Caki2 (cell line): ENCODE measurements around the gene NRG3. TPM values are rescaled to one million over a fixed set of nuclear protein-coding genes. Genes with fewer than 3 reads are reported as not detected.

Experiments used
- DNase-seq: peaks from one replicate; pipeline ENCODE4 v3.0.0-alpha.2; 2015; ENCODE audit warnings: low read depth
- in situ Hi-C: cut with HindIII; loops from 2 replicates; pipeline ENCODE4 v1.10.0; 2016; ENCODE audit warnings: low sequenced_read_pairs, low pct_unique_long_range_greater_than_20kb, mixed read lengths
- total RNA-seq: library from RNA; depleted of rRNA; stranded (reverse); fragments of >200 nt; shearing (Covaris generic); gene quantifications from 2 replicates; pipeline ENCODE4 v1.2.3, GENCODE V29; 2014; ENCODE audit warnings: low replicate concordance

The NRG3 gene
- total RNA-seq, 1 experiment from 2014 or later = 0.95 TPM

DNA sequence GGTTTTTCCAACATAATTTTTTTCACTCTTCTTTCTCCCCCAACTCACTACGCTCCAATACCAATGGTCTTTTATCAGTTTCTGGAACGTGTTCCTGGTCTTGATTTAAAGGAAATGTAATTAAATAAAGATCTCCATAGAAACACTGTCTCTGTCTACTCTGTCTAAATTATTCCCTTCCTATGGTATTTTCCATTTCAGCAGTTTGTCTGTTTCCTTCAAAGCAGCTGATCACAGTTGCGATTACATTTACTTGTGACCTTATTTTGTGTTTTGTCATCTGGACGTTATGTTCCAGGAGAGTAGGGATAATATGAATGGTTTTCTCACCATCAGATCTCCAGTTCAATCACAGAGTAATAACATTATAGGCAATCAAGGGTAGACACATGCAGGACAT is 359.2 kb downstream of the NRG3 start:
- in situ Hi-C loops = no loop called here
- DNase-seq = no peak

DNA sequence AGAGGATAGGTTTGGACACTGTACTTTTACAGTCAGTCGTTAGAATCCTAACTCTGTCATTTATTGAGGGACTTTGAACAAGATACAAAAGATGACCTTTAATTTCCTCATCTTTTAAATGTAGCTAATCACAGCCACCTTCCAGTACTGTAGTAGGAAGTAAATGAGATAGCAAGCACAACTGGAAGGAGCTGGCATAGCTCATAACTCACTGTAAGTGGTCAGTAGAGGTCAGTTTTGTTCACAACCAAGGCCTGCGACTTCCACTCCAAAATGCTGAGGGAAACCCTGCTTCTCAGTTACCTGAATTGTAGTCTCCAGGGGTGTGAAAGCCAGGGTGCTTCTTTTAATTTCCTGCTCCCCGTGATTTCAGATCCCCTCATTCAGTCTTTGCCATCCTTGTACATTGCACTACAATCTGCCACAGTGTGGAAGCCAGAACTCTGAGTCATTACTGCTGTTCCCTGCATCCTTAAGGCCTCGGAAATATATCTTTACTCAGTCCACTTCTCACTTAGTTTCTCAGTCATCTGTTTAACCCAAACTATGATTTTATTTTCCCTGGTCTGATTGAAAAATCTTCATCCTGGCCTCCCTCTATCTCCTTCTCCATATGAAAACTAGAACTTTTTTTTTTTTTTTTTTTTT is 361.2 kb downstream of the NRG3 start:
- DNase-seq = no peak

DNA sequence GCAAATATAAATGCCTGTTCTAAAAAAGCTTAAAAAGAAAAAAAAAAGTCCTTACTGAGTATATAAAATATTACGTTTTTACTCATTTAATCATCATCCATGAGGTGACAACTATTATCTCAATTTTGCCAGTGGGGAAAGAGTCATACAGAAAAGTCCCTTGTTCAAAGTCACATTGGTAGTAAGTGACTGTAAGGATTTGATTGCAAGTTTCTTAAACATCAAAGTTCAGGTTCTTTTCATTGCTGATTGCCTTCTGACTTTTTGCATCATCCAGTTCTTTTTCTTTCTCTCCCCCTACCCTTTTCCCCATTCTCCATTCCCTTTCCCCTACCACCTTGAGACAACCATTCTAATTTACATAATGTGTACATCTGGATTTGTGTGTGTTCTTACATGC is 363.3 kb downstream of the NRG3 start:
- in situ Hi-C loops = no loop called here
- no peak for DNase-seq

More for the DNA sequence above, 361.2 kb downstream of the NRG3 start:
- in situ Hi-C loops = no loop called here

DNA sequence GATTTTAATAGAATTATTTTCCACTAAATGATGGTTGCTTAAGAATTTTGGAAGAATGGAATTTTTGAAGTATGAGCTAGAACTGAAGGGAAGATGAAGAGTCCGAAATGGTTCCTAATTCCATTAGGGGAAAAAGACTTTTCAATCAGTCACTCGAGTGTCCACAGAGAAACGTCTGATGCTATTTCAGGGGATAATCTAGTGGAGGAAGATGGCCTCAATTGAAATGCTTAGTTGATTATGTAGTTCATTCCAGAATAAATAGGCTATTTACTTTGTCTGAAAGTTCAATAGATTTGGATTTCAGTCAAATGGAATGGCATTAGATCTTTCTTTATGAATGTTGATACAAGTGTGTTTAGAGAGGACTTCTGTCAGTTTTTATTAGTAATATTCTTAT is 365.4 kb downstream of the NRG3 start:
- no peak for DNase-seq
- in situ Hi-C loops = no loop called here

DNA sequence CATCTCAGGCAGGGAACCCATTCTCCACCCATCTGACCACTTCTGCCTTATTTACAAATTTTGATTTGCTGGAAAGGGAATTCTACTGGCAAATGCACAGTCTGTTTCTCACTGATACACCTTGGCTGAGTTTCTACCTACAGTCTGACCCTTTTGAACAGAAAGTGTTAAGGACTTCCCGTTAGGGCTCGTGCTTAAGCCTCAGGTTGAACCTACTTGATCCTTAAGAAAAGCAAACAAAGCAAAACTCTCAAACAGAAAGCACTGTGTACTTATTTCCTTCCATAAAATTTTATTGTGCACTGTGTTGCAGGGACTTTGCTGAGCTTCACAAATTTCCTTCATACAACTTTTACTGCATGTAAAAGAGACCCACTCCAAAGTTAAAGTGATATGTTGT is 367.8 kb downstream of the NRG3 start:
- DNase-seq = no peak

DNA sequence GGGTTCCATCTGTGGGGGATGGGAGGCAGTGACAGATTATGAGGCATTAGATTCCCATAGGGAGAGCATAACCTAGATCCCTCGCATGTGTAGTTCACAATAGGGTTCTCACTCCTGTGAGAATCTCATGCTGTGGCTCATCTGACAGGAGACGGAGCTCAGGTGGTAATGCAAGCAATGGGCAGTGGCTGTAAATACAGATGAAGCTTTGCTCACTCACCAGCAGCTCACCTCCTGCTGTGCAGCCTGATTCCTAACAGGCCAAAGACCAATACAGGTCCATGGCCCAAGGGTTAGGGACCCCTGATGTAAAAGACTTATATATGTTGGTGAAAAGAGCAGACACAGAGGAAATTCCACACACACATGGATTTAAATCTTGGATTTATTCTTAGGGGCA is 370.2 kb downstream of the NRG3 start:
- in situ Hi-C loops = no loop called here
- no peak for DNase-seq

More for the DNA sequence above, 367.8 kb downstream of the NRG3 start:
- in situ Hi-C loops = no loop called here

DNA sequence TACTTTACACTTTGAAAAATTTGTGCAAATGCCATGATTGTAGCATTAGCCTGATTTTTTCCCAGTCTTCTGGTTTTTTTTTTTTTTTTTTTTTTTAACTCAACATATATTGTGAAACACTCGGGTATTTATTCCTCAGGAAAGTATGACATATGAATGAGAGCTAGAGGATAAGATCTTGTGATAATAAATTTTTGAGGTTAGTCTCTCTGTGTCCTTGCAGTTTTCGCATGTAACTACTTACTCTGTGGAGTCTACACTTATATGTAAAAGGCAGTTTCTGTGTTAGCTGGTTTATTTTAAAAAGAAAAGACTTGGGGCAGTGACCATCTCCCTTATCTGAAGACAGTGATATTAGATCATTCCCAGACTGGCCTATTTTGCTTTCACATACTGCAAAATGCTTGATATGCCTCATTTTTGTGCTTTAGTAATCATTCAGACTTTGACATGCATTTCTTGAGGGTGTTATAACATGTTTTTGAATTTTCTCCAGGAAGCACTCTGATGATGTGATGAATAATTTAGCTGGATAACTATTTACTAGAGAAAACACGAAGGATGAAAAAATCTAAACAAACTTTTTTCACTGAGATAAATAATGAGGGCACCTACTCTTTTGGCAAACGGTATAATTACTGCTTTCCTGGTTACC is 371.0 kb downstream of the NRG3 start:
- in situ Hi-C loops = no loop called here
- no peak for DNase-seq

DNA sequence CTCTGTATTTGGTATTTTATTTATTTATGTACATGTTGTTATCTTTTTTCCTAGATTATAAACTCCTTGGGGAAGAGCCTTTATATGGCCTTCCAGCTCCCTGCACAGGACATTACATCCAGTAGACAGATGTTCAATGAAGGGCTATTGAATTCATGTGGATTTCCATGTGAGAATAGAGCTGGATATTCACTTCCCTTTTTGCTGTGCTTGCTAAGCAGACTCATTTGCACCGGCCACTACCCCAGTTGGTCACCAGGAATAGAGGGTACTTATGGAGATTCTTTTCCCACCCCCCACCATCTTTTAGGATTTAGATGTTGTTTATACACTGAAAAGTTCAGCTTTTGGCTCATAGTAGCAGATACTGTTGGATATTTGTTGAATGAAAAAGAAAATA is 374.1 kb downstream of the NRG3 start:
- DNase-seq = no peak
- in situ Hi-C loops = no loop called here

DNA sequence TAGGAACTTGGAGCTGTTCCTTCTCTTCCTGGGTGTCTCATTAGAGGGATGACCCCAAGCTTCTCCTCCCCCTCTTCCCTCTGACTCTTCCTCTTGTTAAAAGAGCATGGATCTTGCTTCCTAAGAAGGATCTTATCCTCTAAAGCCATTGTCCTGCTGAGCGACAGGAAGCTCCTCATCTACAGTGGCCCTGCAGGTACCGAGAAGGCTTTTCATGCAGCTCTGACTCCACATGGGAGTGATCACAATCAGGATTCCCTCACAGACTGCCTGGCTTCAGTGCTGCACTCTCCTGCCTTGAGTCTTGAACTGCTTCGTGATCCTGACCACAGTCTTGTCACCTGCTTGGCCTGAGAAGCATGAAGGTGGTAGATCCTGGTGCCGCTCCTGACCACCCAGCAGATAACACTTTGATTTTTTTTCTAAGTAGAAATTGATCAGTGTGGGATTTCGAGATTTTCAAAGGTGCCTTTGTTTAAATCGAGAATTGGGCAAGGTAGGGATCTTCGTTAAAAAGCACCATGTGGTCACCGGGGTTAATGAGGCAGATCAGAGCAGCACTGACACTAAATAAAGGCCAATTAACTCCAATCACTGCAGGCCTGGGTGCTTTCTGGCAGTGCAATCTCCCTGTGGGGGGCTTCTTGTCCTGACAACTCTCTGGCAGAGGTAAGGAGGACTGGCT is 376.4 kb downstream of the NRG3 start:
- in situ Hi-C loops = no loop called here
- no peak for DNase-seq

DNA sequence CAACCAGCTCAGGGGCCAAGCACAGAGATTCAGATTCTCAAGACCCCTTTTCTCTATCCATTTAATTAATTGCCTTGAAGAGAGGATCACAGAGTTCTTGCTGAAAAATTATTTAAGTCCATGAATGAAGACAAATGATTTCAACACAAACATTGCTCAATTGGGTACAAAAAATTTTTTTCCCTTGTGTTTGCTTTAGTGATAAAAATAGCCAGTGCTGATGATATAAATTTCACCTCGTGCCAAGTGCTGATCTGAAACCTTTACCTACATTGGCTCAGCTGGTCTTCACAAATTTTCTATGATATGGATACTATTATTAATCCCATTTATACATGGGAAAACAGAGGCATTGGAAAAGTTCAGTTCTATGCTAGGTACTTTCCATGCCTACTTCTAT is 377.1 kb downstream of the NRG3 start:
- in situ Hi-C loops = no loop called here
- DNase-seq = no peak

DNA sequence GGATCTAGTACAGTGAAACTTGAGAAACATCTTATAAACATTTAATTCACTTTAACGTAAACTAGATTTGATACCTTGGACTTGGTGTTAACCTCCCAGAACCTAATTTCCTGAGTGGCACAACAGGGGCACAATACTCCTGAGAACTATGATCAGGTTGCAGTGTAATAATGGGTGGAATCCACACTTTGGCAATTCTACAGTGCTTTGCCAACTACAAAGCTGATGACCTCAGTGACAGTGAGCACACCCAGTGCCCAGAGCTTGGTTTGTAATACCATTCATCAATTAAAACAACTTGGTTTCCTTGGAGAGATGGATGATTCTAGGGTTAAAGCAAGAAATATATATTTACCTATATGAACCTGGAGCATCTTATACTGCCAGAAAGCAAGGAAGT is 379.2 kb downstream of the NRG3 start:
- in situ Hi-C loops = no loop called here
- DNase-seq = no peak

DNA sequence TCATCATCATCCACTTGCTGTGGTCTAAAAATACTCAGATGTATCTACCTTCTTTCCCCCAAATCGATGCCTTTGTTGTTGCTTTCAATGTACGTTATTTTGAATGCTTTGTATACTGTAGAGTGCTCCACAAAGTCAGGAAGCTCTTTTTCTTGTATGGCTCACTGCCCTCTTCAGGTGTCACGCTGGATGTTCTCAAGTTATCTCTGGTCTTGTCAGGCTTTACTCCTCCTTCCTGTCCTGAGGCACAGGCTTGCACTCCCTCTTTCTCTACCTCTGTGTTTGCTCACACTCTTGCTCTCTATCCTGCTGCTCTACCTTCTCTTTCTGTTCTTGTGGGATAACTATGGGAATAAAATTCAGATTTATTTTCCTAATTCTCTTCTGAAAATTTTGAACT is 381.3 kb downstream of the NRG3 start:
- no peak for DNase-seq
- in situ Hi-C loops = no loop called here

DNA sequence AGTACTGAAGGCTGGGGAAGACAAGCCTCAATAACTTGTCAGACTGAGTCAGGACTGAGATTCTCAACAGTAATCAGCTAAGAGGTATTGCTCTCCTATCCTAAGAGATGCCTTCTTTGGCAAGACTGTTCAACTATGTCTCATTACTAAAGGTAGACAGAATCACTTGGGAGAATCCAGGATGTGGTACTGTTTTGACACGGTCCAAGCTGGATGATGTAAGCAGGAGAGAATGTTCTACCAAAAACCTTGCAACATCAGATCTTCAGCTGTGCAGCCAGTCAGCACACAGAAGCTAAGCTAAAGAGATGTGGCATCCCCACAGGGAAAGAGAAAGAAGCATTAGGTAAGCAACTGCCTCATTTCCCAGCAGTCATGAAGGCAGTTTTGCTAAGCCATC is 391.4 kb downstream of the NRG3 start:
- no peak for DNase-seq
- in situ Hi-C loops = no loop called here

DNA sequence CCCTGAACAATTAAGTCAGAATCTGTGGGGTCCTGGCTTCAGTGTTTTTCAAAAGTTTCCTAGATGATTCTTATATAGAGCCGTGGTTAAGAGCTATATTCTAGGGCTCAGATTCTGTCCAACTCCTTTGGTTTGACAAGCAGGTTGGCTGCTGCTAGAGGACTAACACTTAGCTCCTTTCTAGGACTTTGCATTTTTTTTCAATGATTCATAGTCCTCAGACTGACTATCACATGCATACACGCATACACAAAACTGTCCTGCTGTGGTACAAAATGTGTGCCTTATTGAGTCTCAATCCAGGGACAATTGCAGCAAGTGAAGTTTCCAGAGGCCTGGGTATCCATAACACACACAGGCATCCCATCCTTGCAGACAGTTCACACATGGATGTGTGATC is 392.0 kb downstream of the NRG3 start:
- in situ Hi-C loops = no loop called here
- no peak for DNase-seq

DNA sequence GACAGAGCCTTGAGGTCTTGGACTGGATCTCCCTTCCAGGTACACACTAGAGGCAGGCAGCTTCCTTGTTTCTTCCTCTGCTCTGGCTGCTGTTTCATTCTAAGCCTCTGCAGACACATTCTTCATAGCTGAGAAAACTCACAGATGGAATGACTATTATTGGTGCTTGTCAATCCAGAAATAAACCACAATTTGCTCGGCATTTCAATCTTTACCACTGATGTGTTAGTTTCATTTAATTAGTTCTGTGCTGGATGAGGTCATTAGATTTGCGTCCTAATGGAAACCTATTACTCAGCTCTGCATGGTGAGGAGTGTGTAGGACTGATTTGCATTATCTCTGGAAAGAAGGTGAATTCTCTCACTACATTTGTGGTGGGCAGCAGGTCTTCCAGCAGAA is 392.5 kb downstream of the NRG3 start:
- no peak for DNase-seq

DNA sequence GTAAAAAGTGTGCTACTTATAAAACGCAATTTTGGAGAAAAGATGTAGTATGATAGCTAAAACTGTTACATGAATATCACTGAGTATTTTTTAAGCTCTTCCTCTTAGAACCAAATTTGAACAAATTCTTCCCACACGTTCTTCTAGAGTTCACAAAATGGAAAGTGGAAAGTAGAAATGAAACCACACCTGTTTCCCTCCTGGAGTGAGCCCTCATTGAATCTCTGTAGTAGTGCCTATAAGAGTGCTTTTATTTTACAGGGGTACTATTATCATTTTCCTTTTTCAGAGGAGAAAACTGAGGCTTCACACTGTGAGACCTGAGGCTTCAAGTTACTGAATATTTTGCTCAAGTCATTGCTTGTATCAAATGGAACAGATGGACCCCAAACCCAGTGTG is 393.0 kb downstream of the NRG3 start:
- in situ Hi-C loops = no loop called here

More for the DNA sequence above, 392.5 kb downstream of the NRG3 start:
- in situ Hi-C loops = no loop called here

DNA sequence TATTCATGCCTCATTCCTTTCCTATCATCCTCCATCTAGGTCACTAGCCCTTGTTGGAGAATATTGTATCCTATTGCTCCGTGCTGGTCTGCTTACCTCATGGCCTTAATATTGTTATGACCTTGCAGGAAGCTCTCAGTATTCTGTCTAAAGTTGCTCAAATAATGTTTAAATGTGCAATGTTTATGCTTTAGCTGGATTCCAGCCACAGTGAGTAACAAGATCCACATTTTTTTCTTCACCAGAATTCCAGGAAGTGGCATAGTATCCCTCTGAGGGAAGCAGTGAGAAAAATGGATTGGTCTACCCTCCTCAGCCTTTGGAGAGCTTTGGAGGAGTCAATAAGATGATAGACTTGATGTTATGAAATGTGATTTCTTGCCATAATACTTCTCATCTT is 402.6 kb downstream of the NRG3 start:
- in situ Hi-C loops = no loop called here

More for the DNA sequence above, 393.0 kb downstream of the NRG3 start:
- DNase-seq = no peak

DNA sequence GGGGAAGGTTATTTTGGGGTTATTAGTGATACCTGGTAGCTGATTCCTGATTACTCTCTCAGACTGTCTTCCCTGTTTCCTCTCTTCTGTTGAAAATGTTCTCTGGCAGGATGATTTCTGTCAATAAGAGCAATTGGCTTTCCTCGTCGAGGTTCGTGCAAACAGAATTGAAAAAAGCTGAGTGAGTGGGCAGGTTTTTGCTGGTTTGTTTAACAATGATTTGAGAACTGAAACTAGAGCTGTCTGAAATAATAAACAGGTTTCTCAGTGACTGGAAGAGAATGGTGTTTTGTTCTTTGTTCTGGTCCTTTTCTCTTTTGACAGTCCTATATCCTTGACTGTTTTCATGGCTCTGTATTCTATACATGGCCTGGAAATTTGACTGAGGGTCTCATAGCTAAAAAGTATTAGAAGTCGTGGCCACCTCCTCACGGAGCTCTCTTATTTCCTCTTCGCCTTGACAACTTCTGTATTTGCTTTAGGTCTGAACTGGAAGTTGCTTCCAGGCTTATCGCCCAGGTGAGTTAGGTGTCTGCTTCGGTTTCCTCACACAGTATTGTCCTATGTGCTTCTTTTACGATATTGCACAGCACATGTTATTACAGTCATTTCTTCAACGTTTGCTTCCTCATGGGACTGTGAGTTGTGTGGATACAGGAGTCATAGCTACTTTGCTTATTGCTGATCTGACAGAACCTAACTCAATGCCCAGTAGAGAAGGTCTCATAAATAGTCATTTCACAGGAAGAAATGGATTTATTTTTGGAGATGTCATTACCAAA is 403.6 kb downstream of the NRG3 start:
- no peak for DNase-seq
- in situ Hi-C loops = no loop called here

More for the DNA sequence above, 402.6 kb downstream of the NRG3 start:
- no peak for DNase-seq
